WI38 (cell line): Measurements from ENCODE around the gene SYVN1.
A peak's percentile ranks its signal among the peaks of the same experiment; 100 is the strongest.

Experiments
- H3K4me3 ChIP-seq: 2 replicates; pipeline ENCODE4 v1.5.1; 2011; ENCODE audit warnings: low read depth, mild to moderate bottlenecking, control low read depth, low read length
- CTCF ChIP-seq: IDR thresholded peaks from 2 replicates; pipeline ENCODE4 v1.5.1; 2012; ENCODE audit warnings: low read depth, mild to moderate bottlenecking, control low read depth, low read length

The SYVN1 gene

GRCh38 chr11:65111159-65111743, 23.1 kb downstream of the SYVN1 start:
- H3K4me3 ChIP-seq, result no peak overlapping the region
- TF ChIP-seq CTCF, result no peak

- TF ChIP-seq CTCF, result peak; percentile 99
- H3K4me3 ChIP-seq, result no peak overlapping the region
These were observed 23.9 kb downstream of the SYVN1 start for GRCh38 chr11:65110354-65110861.

- no peak for TF ChIP-seq CTCF
- H3K4me3 ChIP-seq, result no peak overlapping the region
These were observed 24.8 kb downstream of the SYVN1 start for GRCh38 chr11:65109231-65110198.

GRCh38 chr11:65108469-65109123, 25.7 kb downstream of the SYVN1 start:
- no peak overlapping the region for H3K4me3 ChIP-seq
- TF ChIP-seq CTCF, result no peak

GRCh38 chr11:65107751-65108468, 26.4 kb downstream of the SYVN1 start:
- no peak for TF ChIP-seq CTCF
- no peak overlapping the region for H3K4me3 ChIP-seq

- TF ChIP-seq CTCF, result no peak
- no peak overlapping the region for H3K4me3 ChIP-seq
These were observed 27.2 kb downstream of the SYVN1 start for GRCh38 chr11:65107078-65107477.
